Fibroblast of lung (primary cell): ENCODE data around the gene EPHB1.

Experiments used
- EZH2 ChIP-seq: IDR thresholded peaks from 2 replicates; pipeline ENCODE4 v1.5.1; 2012; ENCODE audit warnings: low read length, control low read depth, mild to moderate bottlenecking; ENCODE audit errors: missing control alignments
- TF ChIP-seq, protein P1 (sequence below), 2 donors: IDR thresholded peaks in 1 of 2; conservative IDR thresholded peaks in 1 of 2; 1 replicate in 1 of 2; 2 replicates in 1 of 2; pipeline ENCODE4 v1.5.1; 2011 to 2012; ENCODE audit warnings: low read length in 2 of 2, control low read depth in 1 of 2, inconsistent platforms in 1 of 2, low read depth in 1 of 2, mild to moderate bottlenecking in 1 of 2

DNA sequence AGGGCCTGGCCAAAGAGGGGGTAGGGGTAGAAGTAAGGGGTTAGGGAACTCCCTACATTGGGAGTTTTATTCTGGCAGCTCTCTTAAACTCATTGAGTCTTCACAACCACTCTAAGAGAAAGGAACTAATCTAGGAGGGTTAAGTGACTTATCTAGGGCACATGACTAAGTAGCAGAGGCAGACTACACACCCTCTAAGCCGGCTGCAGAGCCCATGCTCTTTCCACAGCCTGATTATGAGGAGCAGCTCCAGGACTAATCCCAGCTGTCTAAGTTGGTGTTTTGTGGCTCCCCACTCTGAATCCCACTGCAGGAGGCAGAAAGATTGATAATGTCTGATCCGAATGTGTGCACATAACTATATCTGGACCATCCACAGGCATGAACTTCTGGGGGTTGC is 374.6 kb downstream of the EPHB1 start:
- TF ChIP-seq, protein P1, sequence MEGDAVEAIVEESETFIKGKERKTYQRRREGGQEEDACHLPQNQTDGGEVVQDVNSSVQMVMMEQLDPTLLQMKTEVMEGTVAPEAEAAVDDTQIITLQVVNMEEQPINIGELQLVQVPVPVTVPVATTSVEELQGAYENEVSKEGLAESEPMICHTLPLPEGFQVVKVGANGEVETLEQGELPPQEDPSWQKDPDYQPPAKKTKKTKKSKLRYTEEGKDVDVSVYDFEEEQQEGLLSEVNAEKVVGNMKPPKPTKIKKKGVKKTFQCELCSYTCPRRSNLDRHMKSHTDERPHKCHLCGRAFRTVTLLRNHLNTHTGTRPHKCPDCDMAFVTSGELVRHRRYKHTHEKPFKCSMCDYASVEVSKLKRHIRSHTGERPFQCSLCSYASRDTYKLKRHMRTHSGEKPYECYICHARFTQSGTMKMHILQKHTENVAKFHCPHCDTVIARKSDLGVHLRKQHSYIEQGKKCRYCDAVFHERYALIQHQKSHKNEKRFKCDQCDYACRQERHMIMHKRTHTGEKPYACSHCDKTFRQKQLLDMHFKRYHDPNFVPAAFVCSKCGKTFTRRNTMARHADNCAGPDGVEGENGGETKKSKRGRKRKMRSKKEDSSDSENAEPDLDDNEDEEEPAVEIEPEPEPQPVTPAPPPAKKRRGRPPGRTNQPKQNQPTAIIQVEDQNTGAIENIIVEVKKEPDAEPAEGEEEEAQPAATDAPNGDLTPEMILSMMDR (conservative IDR thresholded peaks at IDR 0.05 in 1 of 2, IDR thresholded peaks at IDR 0.05 in 1 of 2; ENCODE audit: low read depth in 1 of 2, low read length in 2 of 2): no peak
- no peak for TF ChIP-seq EZH2
